Cerebellar cortex (tissue), 1 donor: ENCODE measurements around the gene HOXA3.

Experiments used
- DNase-seq: peaks from one replicate; pipeline ENCODE4 v3.0.0-alpha.2; 2015; ENCODE audit warnings: low spot score

The HOXA3 gene

DNA sequence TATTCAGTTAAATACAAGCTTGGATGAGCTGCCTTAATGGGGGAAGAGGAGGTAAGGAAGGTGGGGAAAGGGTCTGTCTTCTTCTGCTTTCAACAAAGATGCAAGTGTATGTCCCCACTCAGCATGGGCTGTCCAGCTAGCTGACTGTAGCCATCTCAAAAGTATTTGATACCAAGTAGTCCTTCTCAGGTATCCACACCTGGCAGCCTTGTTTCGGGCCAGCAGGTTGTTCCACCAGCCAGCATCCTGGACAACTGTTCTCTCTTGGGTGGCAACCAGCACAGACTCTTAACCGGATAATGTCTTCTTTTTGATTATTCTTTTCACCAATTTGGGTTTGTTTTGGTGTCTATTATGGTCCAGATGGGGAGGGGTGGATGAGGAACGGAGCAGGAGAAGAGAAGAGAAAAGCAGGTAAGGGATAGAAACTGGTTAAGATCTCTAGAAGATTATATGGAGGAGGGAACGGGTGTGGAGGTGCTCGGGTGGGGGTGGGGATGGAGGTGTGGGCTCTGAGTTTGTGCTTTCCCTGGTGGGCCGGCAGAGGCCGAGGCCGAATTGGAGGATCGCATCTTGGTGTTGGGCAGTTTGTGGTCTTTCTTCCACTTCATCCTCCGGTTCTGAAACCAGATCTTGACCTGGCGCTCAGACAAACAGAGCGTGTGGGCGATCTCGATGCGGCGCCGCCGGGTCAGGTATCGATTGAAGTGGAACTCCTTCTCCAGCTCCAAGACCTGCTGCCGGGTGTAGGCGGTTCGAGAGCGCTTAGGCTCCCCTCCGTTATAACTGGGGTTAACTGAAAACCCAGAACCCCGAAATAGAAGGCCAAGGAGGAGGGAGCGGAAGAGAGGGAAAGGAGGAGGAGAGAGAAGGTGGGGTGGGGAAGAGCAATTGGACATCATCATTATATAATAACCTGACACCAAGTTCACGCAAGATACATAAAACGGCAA lies 23.3 kb downstream of the HOXA3 start:
- no peak for DNase-seq

- no peak for DNase-seq
Observed at GRCh38 chr7:27128034-27128433, 24.3 kb downstream of the HOXA3 start.

DNA sequence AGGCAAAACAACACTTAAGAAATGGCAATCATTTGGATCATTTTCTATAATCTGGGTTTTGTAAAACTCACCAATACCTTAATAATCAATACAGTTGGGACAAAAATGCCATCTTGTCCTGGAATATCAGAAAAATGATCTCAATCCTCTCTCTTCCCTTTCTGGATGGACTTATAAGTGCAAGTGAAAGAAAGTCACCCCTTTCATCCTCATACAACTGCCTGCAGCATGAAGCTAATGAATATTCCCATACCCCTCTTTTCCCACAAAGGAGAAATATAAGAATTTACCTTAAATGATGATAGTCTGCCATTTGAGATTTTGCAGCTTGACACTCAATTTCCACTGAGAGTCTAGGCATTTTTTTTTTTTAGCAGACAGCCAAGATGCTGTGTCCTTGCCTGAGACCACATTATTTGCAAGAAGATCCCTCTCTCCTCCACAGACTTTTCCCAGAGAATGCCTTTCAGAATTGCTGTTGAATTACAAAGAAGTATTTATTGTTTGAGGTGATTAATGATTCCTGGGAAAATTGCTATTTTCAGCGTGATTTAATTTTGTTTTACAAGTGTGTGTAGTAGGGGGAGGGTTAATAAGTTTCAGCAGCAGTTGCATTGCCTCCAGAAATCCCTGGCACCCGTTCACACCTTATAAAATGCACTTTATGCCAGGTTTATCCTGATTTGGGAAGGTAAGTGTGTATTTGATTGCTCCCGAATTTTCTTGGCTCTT lies 25.6 kb downstream of the HOXA3 start:
- no peak for DNase-seq

- no peak for DNase-seq
Observed at GRCh38 chr7:27125986-27126394, 26.4 kb downstream of the HOXA3 start.

DNA sequence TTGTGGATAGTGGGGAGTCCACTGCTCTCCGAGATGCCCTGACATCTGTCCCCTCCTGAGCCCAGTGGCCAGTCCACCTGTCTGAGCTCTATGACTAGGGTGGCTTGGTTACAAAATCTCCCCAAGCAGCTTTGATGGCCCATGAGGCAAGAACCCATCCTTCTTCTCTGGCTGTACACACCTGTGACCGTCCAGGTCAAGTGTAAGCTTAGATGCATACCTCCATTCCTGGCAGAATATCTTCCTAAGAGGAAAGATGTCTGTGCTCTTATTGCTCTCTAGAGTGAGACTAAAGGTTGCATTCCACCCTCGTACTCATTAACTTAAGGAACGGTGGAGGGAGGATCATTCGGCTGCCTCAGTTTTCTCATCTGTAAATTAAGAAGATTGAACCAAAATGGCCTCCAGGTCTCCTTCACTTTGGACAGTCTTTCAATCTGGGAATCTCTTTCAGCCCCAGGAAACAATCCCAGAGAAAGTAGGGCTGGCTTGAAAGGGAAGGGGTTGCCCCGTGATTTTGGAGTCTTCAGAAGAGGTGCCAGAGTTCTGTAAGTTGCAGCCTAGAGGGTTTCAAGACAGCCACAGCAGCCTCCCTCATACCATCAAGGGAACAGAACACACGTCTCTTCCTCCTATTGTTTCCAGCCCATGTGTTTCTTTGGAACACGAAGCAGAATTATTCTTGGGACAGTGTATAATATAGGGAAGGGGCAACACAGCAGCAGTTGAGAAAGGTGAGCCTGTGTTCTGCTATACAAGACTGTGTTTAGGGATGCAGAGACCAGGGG lies 27.3 kb downstream of the HOXA3 start:
- DNase-seq: no peak

DNA sequence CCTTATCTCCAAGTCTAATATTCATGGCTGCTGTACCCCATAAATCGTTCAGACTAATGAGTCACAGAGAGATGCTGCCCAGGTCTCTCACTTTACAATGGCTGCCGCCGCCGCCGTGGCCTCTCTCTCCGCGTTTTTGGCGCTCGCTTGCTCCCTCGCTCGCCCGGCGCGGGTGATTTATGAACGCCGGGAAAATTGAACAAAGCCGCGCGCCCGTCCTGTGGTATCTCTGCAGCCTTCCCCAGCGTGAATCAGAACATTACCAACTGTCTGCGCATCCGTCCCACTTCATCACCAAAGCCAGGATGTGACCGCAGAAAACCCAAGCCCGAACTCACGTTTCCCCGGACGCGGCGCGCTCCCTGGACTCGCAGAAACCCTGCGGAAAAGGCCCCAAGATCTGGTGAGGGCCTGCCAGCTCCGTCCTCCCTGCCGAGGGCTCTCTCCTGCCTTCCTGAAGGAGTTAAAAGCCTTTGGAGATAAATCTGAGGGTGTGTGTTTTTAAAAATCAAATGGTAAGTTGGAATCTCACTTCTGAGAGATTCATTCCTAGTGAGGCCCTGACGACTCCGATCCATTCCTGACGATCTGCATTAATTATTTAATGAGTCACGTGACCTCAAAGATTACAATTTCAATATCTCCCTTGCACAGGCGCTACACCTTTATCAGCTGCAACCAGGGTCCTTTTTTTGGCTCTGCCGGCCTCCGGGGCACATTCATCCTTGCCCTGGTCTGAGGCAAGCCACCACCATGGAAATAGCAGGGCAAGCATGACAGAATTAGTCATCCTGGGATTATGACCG lies 28.1 kb downstream of the HOXA3 start:
- DNase-seq: no peak

DNA sequence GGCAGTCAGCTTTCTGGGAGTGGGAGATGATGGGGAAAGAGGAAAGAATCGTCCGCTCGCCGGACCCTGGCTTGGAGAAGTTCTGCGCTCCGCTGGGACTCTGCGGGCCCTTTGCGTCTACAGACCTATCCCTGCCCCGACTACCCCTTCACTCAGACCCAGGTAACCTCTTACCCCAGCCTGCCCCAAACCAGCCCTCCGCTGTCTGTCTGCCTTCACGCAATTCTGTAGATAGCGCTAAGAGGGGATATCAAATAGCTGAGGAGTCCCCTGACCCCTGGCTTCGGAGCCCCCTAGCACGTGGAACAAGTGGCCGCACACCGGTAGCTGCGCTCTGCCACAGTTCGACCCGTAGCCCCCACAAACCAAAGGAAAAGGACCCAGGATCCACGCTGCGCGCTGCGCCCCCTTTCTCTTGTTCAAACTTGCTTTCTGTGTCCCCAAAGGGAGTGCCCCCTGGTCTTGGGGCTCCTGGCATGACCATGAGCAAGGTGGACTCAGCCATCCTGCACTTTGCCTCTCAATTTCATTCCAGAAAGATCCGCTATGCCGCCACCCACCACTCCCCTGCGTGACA lies 28.8 kb downstream of the HOXA3 start:
- DNase-seq: no peak

DNA sequence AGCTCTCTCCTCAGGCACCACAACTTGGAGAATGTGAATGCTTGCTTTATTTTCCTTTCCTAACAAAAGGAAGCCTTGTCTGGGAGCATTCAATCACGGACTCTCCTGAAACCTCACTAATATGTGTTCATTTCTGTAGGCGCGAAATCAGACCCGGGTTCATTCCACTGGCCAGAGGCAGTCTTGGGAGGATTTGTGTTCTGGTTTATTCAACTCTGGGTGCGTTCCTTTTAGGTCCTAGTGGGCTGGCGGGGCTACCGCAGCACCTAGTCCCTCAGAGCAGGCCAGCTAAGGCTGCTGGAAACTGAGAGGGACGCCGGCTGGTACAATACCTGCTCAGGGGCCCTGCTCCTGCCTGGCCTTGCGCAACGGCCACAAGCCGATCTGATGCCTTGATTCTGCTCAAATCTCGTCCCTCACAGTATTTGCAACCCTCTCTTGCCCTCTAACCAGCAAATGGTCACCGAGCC lies 29.3 kb downstream of the HOXA3 start:
- DNase-seq: no peak

GRCh38 chr7:27122077-27122910 lies 30.1 kb downstream of the HOXA3 start:
- no peak for DNase-seq

DNA sequence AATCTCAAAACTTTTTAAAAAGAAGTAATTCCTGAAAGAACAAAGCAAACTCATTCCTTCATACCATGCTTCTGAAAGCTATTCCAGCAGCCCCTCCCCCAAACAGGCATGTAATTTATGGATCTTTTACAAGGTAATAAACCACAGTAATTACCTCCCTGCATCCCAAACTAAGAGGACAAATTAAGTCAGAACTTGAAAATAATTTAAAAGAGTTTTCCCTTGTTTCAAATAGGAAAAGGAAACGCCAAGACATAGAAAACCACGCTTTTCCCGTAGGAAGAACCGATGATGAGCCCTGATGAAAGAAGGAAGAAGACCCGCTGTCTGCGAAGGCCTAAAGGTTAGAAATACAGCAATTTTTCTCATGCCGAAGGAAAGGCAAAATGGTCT lies 30.7 kb downstream of the HOXA3 start:
- no peak for DNase-seq

DNA sequence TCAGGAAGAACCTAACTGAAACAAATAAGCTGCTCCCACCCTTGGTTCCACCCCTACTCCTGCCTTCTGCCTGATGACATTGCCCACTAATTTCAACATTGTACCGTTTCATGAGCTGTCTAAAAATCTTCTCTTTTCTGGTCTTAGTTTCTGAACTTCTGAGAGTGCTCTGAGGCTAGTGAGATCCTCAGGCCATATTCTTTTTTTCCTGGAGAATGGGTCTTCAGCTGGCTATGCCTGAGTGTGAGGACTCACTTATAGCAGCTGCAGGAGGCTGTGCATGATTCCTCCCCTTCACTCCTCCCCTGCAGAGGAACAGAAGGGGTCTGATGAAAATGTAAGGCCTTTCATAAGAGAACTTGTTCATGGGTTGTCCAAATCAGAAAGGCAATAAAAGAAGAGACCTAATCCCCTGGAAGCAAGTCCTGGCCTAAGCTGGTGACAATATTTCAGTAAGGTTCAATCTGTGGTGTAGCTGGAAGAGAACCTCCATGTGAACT lies 32.9 kb downstream of the HOXA3 start:
- no peak for DNase-seq

DNA sequence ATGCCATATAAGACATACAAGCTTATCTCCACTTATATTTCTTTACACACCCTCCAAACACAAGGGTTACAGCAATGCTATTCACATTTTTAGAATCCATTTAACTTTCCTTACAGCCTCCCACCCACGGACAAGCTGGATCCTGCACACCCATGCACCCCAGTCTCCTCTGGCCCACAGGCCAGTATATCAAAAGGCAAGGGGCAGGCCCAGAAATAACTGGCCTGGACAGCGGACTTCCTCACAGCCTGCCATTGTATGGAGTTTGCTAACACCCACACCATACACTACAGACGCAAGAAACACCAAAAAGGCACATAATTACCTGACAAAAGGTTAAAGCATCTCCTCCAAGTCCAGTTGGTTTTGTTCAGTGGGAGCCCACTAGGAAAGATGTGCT lies 33.8 kb downstream of the HOXA3 start:
- no peak for DNase-seq

- DNase-seq: no peak
Observed at GRCh38 chr7:27117887-27118491, 34.4 kb downstream of the HOXA3 start.

- no peak for DNase-seq
Observed at GRCh38 chr7:27116962-27117886, 35.2 kb downstream of the HOXA3 start.

GRCh38 chr7:27116031-27116961 lies 36.1 kb downstream of the HOXA3 start:
- no peak for DNase-seq

GRCh38 chr7:27115221-27116026 lies 37.0 kb downstream of the HOXA3 start:
- DNase-seq: no peak

GRCh38 chr7:27114881-27115220 lies 37.5 kb downstream of the HOXA3 start:
- no peak for DNase-seq
